Hepatocyte (in vitro differentiated cells): ENCODE measurements around the gene SSC5D. TPM values are rescaled to one million over a fixed set of nuclear protein-coding genes. Genes with fewer than 3 reads are reported as not detected.

Experiments
- DNase-seq: peaks from one replicate; pipeline ENCODE4 v3.0.0-alpha.2; 2016; ENCODE audit warnings: low spot score
- H2AFZ ChIP-seq: fragments of 200-600 bp; sonication (generic); 2 replicates; pipeline ENCODE4 v1.6.0; 2016; ENCODE audit warnings: antibody characterized with exemption, mild to moderate bottlenecking
- H3K27ac ChIP-seq: fragments of 200-600 bp; sonication (generic); 2 replicates; pipeline ENCODE4 v1.5.1; 2016; ENCODE audit warnings: mild to moderate bottlenecking
- H3K27me3 ChIP-seq: fragments of 200-600 bp; sonication (generic); 2 replicates; pipeline ENCODE4 v1.6.1; 2016
- H3K36me3 ChIP-seq: fragments of 200-600 bp; sonication (generic); replicated peaks from 2 replicates; pipeline ENCODE4 v1.5.1; 2016; ENCODE audit warnings: low read depth; ENCODE audit not compliant: insufficient read depth
- H3K4me1 ChIP-seq: fragments of 200-600 bp; sonication (generic); 2 replicates; pipeline ENCODE4 v1.5.1; 2016; ENCODE audit warnings: mild to moderate bottlenecking, moderate library complexity; ENCODE audit not compliant: insufficient read depth
- H3K4me2 ChIP-seq: fragments of 200-600 bp; sonication (generic); 2 replicates; pipeline ENCODE4 v1.6.0; 2016
- H3K4me3 ChIP-seq: fragments of 200-600 bp; sonication (generic); 2 replicates; pipeline ENCODE4 v1.5.1; 2016; ENCODE audit warnings: mild to moderate bottlenecking
- H3K79me2 ChIP-seq: fragments of 200-600 bp; sonication (generic); 2 replicates; pipeline ENCODE4 v1.6.0; 2017; ENCODE audit warnings: mild to moderate bottlenecking
- H3K9me2 ChIP-seq: fragments of 200-600 bp; sonication (generic); replicated peaks from 2 replicates; pipeline ENCODE4 v1.6.0; 2017; ENCODE audit warnings: mild to moderate bottlenecking; ENCODE audit not compliant: insufficient read depth
- H3K9me3 ChIP-seq: fragments of 200-600 bp; sonication (generic); 2 replicates; pipeline ENCODE4 v1.5.1; 2016; ENCODE audit warnings: low read depth, mild to moderate bottlenecking
- H4K20me1 ChIP-seq: fragments of 200-600 bp; sonication (generic); 2 replicates; pipeline ENCODE4 v1.6.0; 2016; ENCODE audit warnings: mild to moderate bottlenecking; ENCODE audit not compliant: insufficient read depth, poor library complexity, severe bottlenecking
- EZH2 ChIP-seq: fragments of 200-600 bp; sonication (generic); IDR thresholded peaks from 2 replicates; pipeline ENCODE4 v1.6.1; 2016; ENCODE audit warnings: antibody characterized with exemption, mild to moderate bottlenecking, borderline replicate concordance
- EZH2phosphoT487 ChIP-seq: fragments of 200-600 bp; sonication (generic); IDR thresholded peaks from one replicate; pipeline ENCODE4 v1.6.1; 2018; ENCODE audit warnings: antibody characterized with exemption, mild to moderate bottlenecking, low read depth, moderate library complexity; ENCODE audit not compliant: unreplicated experiment, severe bottlenecking
- WGBS: methylation state at CpG from one replicate; pipeline ENCODE4 v1.1.6; 2016; ENCODE audit warnings: low lambda C conversion rate; ENCODE audit errors: missing lambda C conversion rate; 5-methylcytosine and 5-hydroxymethylcytosine counted together
- polyA plus RNA-seq: library from polyadenylated mRNA; unstranded; fragments of >200 nt; fragmentation: Nextera tagmentation; extraction: Ambion mirVana; gene quantifications from 2 replicates; pipeline ENCODE4 v1.2.1, GENCODE V29; 2016
- total RNA-seq: library from RNA; depleted of rRNA; stranded (reverse); fragments of >200 nt; gene quantifications from 2 replicates; pipeline ENCODE4 v1.2.3, GENCODE V29; 2014
- TF ChIP-seq, protein P1 (sequence below): fragments of 200-600 bp; sonication (generic); IDR thresholded peaks from 2 replicates; pipeline ENCODE4 v1.5.1; 2016; ENCODE audit warnings: antibody characterized with exemption, mild to moderate bottlenecking; ENCODE audit not compliant: poor library complexity

SSC5D gene
- total and polyA plus RNA-seq, 2 experiments from 2014 or later: 0.80 to 5.1 TPM

- H3K9me3 ChIP-seq: no peaks in the 10 kb centered on the region
- H3K36me3 ChIP-seq: no peaks in the 10 kb centered on the region
- no peak overlapping the region for H3K4me3 ChIP-seq
- no peaks in the 10 kb centered on the region for H3K4me1 ChIP-seq
- TF ChIP-seq, protein P1, sequence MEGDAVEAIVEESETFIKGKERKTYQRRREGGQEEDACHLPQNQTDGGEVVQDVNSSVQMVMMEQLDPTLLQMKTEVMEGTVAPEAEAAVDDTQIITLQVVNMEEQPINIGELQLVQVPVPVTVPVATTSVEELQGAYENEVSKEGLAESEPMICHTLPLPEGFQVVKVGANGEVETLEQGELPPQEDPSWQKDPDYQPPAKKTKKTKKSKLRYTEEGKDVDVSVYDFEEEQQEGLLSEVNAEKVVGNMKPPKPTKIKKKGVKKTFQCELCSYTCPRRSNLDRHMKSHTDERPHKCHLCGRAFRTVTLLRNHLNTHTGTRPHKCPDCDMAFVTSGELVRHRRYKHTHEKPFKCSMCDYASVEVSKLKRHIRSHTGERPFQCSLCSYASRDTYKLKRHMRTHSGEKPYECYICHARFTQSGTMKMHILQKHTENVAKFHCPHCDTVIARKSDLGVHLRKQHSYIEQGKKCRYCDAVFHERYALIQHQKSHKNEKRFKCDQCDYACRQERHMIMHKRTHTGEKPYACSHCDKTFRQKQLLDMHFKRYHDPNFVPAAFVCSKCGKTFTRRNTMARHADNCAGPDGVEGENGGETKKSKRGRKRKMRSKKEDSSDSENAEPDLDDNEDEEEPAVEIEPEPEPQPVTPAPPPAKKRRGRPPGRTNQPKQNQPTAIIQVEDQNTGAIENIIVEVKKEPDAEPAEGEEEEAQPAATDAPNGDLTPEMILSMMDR: no peak
- TF ChIP-seq EZH2: no peak
- TF ChIP-seq EZH2phosphoT487: no peak
- H3K4me2 ChIP-seq: no peak overlapping the region
- H4K20me1 ChIP-seq: no peaks in the 10 kb centered on the region
- H3K27me3 ChIP-seq: no peaks in the 10 kb centered on the region
- WGBS: 80% methylated on average over 20 of the region's 23 CpGs
- no peaks in the 10 kb centered on the region for H3K79me2 ChIP-seq
- no peaks in the 10 kb centered on the region for H3K9me2 ChIP-seq
- no peak overlapping the region for H2AFZ ChIP-seq
- no peak for DNase-seq
- H3K27ac ChIP-seq: no peak overlapping the region
Measured at GRCh38 chr19:55544776-55545439, 56.7 kb downstream of the SSC5D start.

DNA sequence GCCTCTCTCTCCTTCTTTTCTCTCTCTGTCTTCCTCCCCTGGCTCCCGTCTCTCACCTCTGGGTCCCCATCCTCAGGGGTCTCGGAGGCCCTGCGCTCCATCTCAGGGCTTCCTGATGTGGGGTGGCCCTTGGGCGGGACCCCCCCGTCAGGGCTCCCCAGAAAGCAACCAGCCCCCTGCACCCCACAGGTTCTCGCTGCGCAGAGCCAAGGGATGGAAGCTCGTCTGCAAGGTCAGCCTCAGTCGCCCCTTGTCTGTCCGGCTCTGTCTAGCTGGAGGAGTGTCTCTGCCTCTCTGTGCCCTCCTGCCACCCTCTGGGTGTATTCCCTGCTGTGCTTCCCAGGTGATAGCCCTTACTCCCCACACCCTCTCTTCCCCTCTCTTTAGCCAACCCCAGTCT lies 57.2 kb downstream of the SSC5D start, which contains the start of gene SBK3:
TSS of gene SBK3 (minus strand) at position 101 of the 400 bp plus-strand sequence. CDS start at position 101, 0 bp downstream.
- no peak within 1 kb of the TSS for H2AFZ ChIP-seq
- no peaks in the 10 kb centered on the region for H3K4me1 ChIP-seq

DNA sequence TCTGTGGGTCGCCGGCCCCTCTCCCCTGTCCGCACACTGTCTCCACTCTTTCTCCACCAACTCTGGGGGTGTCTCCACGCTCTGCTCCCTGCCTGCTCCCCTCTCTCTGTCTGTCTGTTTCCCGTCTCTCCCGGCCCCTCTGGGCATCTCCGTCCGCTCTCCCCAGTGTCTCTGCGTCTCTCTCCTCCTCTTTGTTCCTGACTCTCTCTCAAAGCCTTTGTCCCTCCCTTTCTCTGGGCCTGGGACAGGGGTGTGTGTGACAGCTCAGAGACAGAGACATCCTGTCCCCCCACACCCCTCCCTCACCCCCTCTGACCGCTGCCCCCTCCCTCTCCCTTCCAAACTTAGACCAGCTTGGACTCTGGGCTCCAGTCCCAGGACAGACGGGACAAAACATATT lies 57.8 kb downstream of the SSC5D start:
- no peaks in the 10 kb centered on the region for H3K9me2 ChIP-seq
- WGBS: 80% methylated on average over 7 of the region's 11 CpGs
- H3K4me2 ChIP-seq: no peak overlapping the region
- H3K27ac ChIP-seq: no peak overlapping the region
- no peaks in the 10 kb centered on the region for H3K27me3 ChIP-seq
- no peaks in the 10 kb centered on the region for H3K9me3 ChIP-seq
- no peak for TF ChIP-seq EZH2phosphoT487
- TF ChIP-seq, protein P1: no peak
- TF ChIP-seq EZH2: no peak
- H4K20me1 ChIP-seq: no peaks in the 10 kb centered on the region
- no peaks in the 10 kb centered on the region for H3K36me3 ChIP-seq
- DNase-seq: no peak
- H3K4me1 ChIP-seq: no peaks in the 10 kb centered on the region
- H3K4me3 ChIP-seq: no peak overlapping the region
- H2AFZ ChIP-seq: no peak overlapping the region
- H3K79me2 ChIP-seq: no peaks in the 10 kb centered on the region

More for the DNA sequence above, 57.2 kb downstream of the SSC5D start, which contains the start of gene SBK3:
- Histone ChIP-seq H3K4me3 (no peak within 1 kb of the TSS), H4K20me1 (no peaks in the 10 kb centered on the region), H3K9me2 (no peaks in the 10 kb centered on the region), H3K9me3 (no peaks in the 10 kb centered on the region), H3K27me3 (no peaks in the 10 kb centered on the region), H3K27ac (no peak within 1 kb of the TSS), H3K79me2 (no peaks in the 10 kb centered on the region), H3K4me2 (no peak within 1 kb of the TSS), H3K36me3 (no peaks in the 10 kb centered on the region)
- DNase-seq: no peak
- 90% methylated on average over 10 of the region's 10 CpGs for WGBS
- TF ChIP-seq EZH2phosphoT487 (no peak), EZH2 (no peak)
- TF ChIP-seq, protein P1: no peak
